ENCODE results near the gene NAA40. TPM values are rescaled to one million over a fixed set of nuclear protein-coding genes. Genes with fewer than 3 reads are reported as not detected.

The NAA40 gene
- 14.1 TPM for polyA plus RNA-seq (2013, experiment 1 of 2; ENCODE audit: insufficient read length)
- polyA plus RNA-seq (2013, experiment 2 of 2; ENCODE audit: insufficient read length): 13.3 TPM

DNA sequence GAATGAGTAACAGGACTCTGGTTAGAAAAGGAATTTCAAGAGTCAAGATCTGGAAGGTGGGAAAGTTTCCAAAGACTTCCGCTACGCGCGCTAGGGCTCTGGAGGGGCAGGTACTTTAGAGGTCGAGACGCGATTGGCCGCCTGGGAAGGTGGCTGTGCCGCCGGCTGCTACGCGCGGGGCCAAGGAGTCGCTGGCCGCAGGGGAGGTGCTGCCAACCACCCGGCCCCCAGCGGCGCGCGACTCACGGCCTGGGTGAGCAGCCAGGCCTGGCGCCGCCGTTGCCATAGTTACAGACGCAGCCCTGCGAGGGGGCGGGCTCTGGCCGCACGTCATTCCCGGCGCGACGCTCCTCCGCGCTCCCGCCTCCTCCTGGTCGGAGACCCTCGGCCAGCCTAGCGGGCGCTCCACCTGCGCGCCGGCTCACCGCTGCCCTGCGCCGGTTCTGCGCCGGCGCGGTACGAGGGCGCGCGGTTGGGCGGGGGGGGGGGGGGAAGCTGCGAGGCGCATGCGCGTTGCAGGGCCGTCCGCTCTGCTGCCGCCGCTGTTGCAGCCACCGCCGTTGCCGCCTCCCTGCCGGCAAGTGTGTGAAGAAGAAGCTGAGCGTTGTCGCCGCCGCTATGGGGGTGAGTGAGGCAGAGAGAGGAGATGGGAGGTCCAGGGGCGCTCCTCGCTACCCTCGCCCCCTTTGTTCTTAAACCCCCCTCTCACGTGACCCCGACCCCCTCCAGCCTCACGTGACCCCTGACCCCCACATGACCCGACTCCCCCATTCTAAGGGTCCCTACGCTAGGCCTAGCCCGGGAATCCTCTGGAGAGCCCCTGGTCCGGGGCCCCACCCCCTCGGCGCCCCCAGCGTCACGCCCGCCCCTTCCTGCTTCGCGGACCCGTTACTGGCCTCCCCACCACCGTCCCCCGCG is at the start of gene NAA40:
Gene NAA40 (plus strand): TSS at position 524 of the 918 bp plus-strand sequence. CDS start 95 bp downstream, at position 619.
- peak; percentile 95 for DNase-seq

DNA sequence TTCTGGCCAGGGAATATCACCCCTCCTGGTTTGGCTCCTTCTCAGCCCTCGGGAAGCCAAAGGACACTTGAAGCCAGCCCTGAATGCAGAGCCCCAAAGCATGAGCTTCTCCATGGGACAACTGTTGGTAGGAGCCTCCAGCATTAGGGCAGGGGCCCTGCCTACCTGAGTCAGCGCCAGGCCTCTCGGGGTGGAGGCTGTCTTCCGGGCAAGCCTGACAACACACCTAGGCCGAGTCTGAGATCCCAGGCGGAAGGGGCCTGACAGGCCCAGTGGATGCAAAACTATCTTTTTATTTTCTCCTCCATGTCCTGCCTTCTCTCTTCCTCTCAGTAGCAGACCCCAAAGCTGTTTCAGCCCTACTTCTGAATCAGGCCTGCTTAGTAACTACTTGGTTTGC is 49.5 kb upstream of the NAA40 start:
- DNase-seq: no peak

DNA sequence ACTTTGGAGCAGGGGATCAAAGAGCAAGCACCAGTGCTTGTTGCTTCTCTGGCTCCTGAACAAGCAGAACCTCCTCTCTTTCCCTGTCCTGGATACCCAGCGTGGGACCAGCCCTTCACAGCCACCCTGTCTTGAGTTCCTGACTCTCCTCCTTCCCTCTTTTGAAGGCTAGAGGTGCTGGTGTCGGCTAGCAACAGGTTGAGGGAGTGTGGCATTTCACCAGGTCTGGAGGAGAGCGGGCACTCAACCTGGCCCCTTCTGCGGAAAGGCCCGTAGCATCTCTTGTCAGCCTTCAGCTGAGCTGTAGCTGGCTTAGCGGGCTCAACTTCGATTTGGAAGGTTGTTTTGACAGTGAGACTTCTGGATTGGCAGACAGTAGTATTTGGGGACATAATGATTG is 48.4 kb upstream of the NAA40 start:
- no peak for DNase-seq

DNA sequence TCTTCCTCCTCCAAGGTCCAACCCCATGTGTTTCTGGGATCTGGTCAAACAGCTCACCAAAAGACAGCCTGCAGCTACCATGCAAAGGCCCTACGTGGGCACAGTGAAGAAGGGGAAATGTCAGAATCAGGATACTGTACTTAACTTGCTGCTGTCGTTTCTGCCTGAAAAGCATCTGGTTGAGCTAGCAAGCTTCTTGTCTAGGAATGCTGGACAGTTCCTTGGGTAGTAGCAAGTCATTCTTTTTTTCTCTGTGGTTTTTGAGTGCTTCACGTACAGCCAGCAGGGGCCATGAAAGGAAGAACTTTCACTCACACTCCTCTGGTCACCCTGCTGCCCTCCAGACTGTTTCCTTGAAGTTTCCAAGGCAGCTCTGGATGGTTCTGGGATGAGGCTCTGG is 46.6 kb upstream of the NAA40 start:
- peak; percentile 38 for DNase-seq

DNA sequence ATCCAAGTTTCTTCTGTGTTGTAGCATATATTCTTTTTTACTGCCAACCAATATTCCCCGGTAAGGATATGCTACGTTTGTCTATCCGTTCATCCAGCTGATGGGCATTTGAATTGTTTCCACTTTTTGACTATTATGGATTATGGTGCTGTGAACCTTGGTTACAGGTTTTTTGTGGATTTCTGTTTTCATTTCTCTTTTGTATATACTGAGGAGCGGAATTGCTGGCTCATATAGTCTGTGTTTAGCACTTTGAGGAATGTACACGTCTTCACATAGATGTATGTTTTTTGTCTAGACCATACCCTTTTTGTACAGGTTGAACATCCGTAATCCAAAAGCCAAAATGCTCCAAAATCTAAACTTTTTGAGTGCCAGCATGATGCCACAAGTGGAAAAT is 45.4 kb upstream of the NAA40 start:
- no peak for DNase-seq

DNA sequence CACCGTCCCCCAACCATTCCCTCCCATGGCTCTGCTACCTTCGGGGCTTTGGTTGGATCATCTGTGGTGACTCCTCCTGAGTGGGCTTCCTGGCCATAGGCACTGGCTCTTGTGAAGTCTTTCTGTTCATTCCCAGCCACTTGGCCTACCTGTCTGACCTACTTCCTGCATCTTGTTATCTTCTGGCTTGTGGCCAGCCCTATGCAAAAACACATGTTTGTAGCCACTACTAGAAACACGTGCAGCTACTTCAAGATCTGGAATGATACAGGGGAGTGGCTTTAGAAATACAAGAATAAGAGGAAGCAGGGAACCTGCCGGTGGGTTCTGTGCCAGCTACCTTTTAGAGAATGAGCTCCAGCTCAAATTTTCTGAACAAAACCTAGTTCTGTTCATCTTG is 42.7 kb upstream of the NAA40 start:
- no peak for DNase-seq

DNA sequence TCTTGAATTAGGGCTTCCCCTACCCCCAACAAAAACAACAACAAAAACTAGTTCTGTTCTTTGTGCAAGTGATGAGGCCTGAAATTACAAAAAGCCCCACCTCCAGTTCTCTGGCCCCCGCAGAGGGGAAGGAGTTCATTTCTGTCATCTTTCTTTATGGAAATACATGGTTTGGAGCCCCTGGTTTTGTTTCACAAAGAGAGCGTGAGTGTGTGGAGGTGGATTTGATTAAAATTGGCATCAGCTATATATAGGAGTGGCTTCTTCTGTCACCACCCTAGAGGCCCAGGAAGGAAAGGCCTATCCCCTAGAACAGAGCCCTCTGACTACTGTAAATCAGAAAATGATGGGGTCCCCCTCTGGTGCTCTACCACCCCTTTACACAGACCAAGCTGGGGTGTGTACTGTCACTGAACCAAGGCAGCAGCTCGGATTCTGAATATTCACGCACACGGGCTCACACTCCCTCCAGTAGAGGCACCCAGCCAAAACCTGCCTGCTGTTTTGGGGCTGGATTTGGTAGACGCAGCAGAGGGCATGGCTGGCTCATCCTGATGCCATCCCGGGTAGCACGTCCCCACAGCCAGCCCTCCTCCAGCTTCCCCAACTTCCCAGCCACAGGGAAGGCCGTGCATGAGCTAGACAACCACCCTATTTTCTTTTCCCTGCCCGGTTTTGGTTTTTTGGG is 41.2 kb upstream of the NAA40 start:
- DNase-seq: no peak

DNA sequence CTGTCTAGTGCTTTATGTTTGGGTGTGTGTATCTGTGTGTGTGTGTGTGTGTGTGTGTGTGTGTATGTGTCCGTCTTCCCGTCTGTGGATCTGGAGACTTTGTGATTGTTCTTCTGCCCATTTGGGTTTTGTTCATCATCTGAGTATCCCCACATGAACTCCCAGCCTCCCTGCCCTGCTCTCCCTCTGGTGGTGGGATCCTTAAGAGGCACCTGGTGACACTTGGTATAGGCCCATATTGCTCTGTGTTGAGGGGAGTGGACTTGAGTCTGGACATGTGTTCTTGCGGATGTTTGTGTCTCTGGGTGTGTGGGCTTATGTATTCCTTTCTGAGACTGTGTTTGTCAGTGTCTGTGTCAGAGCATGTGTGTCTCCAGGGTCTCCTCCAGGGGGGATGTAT is 37.1 kb upstream of the NAA40 start:
- peak; percentile 22 for DNase-seq

DNA sequence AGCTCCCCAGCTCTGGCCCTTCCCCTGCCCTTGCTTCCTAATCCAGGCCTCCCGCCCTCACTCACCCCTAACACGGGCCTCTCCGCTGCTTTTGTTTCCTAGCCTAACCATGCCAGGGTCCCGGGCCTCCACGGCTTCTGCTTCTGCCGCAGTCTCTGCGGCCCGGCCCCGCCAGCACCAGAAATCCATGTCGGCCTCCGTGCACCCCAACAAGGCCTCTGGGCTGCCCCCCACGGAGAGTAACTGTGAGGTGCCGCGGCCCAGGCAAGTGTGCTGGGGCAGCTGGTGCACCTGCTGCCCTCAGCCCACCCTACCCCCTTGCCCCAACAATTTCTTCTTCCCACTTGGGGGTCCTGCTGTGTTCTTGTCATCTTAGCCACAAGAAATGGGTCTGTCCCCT is 34.9 kb upstream of the NAA40 start:
- no peak for DNase-seq

DNA sequence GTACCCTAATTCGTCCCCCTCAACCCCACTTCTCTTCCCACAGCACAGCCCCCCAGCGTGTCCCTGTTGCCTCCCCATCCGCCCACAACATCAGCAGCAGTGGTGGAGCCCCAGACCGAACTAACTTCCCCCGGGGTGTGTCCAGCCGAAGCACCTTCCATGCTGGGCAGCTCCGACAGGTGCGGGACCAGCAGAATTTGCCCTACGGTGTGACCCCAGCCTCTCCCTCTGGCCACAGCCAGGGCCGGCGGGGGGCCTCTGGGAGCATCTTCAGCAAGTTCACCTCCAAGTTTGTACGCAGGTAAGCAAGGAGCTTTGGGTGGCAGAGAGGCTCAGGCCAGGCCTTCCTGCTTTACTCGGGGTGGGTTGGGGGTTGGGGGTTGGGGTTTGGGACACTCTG is 34.1 kb upstream of the NAA40 start:
- no peak for DNase-seq

DNA sequence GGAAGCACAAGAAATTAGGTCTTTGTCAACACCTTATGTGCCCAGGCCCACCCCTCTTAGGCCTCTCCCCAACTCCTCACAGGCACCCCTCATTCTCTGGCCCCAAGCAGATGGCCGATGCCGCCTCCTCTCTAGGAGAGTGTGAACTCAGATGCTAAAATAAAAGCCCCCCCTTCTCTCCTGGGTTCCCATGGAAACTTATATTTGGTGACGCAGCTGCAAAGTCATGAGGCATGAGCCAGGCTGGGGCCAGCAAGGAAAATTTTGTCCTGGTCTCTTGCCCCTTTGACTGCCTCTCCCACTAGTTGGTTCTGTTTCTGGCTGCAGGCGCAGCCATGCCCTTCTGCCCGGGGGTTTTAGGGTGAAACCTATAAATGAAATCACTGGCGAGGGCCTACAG is 33.6 kb upstream of the NAA40 start:
- no peak for DNase-seq

DNA sequence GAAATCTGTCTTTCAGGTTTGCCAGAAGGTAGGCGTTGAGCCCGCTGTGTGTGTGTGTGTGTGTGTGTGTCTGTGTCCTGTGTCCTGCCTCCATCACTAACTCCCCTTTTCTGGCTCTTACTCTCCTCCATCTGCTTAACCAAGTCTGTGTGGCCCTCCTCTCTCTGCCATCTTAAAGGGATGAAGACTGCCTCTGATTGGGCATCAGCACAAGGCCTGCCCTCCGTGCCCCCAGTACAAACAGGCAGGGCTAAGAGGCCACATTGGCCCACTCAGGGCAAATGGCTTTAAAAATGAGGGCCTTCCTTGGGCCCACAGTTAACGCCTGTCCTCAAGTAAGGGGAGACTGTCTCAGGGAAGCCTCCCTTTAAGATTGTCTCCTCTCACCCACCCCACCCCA is 32.7 kb upstream of the NAA40 start:
- DNase-seq: no peak

DNA sequence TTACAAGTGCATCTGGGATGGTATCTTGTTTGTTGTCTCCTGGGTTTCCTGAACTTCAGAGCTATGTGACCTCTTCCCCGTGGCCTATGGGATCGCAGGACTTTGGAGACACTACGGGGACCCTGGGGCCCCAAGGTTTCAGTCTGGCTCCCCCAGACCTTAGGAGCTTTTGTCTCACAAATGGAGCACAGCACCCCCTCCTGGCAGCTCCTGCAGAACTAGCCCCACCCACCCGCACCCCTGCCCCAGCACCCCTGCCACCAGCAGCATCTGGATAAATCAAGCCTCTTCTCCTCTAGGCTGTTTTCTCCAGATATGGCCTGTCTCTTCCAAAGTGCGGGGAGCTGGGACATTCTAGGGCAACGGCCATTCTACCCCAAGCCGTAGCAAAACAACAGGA is 32.2 kb upstream of the NAA40 start:
- DNase-seq: no peak

DNA sequence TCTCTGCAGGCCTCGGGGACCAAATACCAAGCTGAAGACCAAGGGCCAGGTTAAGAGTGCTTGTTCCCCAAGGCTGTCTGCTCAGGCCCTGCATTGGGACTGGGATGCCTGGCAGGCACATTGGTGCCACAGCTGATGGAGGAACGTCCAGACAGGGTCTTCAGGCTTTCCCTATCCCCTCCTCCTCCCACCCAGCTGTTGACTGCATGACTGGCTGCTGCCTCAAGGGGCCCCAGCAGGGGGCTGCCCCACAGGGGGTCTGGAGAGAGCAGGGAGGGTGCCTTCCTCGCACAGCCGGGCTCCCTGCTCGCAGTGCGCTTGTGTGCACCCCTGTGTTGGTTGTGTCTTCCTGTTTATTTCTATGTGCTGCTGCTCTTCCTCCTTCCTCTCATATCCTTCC is 31.7 kb upstream of the NAA40 start:
- no peak for DNase-seq

DNA sequence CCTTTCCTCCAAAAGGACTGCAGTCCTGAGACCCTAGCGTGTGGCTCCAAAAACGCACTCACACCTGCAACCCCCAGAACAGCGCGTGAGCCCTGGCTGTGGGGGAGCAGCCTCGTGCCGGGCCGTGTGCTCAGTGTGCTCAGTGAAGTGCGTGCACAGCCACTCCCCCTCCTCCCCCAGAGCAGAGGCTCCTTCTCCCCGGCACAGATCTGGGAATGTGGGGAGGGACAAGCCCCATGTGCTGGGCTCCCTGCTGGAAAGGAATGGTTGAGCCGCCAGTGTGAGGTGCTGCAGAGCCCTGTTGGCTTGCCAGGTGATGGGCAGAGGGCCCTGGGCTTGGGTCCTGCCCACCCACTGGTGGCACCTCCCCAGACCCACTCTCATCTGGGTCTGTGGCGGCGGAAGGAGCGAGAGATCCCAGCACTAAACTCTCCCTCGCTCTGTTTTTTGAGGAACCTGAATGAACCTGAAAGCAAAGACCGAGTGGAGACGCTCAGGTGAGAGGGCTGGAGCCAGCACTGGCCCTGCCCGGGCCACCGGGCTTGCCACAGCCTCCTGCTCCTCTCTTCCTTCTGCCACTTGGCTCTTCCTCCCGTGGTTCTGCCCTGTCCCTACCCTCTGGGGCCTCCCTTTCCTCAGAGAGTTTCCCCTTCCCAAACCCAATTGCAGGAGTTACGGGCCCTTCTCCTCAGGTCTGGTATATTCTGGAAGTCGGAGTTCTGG is 30.8 kb upstream of the NAA40 start:
- DNase-seq: no peak

DNA sequence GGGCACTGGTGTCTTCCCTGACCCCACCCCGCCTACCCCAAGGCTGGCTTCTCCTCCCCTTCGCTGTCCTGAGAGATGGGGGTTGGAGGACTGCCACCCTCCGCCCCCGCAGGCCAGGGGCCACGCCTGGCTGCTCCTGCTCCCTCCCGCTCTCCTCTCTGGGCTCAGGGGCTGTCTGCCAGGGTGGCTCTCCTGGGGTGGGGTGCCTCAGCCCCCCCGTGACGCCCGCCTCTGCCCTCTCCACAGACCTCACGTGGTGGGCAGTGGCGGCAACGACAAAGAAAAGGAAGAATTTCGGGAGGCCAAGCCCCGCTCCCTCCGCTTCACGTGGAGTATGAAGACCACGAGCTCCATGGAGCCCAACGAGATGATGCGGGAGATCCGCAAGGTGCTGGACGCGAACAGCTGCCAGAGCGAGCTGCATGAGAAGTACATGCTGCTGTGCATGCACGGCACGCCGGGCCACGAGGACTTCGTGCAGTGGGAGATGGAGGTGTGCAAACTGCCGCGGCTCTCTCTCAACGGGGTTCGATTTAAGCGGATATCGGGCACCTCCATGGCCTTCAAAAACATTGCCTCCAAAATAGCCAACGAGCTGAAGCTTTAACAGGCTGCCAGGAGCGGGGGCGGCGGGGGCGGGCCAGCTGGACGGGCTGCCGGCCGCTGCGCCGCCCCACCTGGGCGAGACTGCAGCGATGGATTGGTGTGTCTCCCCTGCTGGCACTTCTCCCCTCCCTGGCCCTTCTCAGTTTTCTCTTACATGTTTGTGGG is 30.0 kb upstream of the NAA40 start:
- DNase-seq: no peak

DNA sequence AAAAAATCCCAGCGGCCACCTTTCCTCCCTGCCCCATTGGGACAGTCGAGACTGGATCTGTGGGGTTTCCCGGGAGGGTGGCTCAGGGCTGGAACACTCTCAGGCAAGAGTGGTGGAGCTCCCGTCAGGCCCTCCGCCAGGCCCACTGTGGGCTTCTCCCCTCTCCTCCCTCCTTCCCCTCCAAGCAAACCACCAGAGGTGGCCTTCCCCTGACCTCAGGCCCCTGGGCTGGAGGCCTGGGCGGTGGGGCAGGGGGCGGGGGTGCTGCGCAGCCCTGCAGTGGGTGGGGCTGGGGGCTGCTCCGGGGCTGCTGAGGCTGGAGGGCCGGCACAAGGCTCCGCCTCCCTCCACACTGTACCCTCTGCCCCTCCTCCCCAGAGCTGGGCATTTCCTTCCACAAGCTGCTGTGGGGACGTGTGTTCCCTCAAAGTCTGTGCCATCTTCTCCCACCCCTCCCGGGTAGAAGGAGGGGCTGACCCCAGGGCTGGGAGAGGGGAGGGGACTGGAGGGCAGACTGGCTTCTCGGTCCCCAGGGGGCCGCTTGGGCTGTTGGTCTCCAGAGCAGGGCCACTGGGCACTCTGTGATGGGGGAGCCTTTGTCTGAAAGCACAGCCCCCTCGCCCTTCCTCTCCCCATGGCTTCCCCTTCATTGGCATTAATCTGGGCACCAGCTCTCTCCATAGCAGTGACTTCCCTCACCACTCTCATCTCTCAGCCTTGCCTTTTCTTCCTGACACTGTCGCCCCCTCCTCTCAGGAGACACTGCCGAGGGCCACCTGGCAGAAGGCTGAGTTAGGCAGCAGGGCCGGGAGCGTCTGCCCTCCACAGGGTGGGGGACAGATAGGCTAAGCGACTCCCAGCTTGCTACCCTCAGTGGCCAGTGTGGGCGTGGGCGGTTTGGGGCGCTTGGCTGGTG is 29.0 kb upstream of the NAA40 start:
- DNase-seq: no peak

DNA sequence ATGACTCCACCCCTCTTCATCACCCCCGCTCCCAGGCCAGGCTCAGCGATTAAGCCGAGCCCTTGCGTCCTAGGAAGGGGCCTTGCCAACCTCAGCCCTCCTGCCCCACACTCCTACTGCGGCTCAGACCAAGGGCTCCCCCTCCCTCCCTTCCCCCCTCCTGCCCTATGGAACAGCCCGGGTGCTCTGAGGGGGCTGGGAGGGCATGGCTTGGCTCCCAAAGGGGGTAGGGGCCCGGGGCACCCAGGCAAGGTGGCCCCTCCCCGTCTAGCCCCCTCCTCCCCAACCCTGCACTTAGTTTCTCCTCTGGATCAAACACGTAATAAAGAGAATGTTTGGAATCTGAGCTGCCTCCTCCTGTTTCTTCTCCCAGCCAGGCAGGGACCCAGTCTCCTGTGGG is 28.1 kb upstream of the NAA40 start:
- DNase-seq: no peak

DNA sequence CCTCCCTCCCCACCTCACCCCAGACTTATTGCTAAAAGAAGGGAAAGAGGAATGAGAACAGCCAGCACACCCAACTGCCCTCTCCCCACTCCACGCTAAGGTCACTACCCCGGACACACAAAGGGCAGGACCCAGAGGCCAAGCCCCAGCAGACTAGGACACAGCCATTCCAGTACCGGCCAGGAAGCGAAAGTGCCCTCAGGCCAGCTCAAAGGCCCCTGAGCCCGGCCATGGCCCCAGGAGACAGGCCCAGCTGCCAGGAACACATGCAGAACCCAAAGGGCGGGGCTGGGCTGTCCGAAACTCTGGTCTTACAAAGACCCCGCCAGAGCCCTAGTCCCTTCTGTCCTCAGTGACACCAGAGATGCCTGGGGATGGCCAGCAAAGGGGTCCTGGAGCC is 27.4 kb upstream of the NAA40 start:
- no peak for DNase-seq

DNA sequence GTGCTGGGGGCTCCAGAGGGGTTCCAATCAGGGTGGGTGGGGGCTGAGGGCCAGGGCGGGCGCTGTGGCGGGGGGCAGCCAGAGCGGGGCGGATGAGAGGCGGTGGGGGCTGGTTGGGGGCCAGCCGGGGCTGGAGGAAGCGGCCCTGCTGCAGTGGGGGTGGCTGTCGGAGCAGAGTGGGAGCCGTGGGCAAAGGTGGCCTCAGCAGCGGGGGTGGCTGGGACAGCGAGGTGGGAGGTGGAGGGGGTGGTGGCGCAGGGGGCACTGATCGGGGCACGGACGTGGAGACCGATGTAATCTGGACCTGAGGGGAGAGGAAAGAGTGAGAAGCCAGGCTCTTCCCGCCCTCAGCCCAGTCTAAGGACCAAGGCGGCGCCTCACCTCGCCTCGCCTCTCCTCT is 26.9 kb upstream of the NAA40 start:
- DNase-seq: no peak

DNA sequence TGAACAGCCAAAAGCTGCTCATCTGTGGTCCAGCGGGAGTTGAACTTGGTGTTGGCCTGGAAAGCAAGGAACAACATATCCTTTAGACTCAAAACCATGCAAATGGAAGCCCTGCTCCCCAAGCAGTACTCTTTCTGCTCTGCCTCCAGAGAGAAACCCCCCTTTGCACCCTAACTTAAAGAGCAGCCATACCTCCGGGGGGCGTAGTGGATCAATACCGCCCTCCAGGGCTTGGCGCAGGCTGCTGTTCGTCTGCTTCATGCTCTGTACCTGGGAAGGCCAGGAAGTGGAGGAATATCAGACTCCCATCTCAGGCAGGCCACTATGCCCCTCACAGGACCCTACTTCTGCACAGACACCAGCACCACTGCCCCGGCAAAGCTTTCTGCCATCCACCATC is 26.1 kb upstream of the NAA40 start:
- no peak for DNase-seq
